ENCODE measurements around the gene MAT1A.

DNA sequence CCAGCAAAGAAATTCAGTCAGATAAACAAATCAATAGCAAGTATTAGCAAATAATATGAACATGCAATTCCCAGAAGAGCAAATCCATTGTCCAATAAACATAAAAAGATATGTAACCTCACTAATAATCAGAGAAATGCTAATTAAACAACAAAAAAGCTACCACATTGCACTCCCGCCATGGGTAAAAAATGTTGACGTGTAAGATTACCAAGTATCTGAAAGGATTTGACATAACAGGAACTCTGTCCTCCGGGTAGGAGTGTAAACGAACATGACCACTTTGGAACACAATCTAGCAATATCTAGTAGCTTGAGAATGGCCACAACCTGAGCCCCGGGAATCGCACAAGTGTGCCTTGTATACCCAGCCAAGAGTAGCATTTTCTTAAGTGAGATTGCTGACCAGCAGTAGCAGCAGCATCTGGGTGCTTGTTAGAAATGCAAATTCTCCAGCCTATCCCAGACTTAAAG lies 35.5 kb upstream of the MAT1A start:
- TF ChIP-seq EGR1 (IDR thresholded peaks at IDR 0.05) (no peak), EP300 (IDR thresholded peaks at IDR 0.05; ENCODE audit: borderline replicate concordance) (no peak), CEBPB (IDR thresholded peaks at IDR 0.05) (no peak), TEAD4 (IDR thresholded peaks at IDR 0.05) (no peak), NFIC (IDR thresholded peaks at IDR 0.05) (no peak), YY1 (IDR thresholded peaks at IDR 0.05; ENCODE audit: low read depth) (no peak), USF1 (IDR thresholded peaks at IDR 0.05) (no peak), CREB1 (IDR thresholded peaks at IDR 0.05; ENCODE audit: low read depth) (no peak), TAF1 (IDR thresholded peaks at IDR 0.05; ENCODE audit: low read depth) (no peak), RAD21 (IDR thresholded peaks at IDR 0.05; ENCODE audit: low read depth) (no peak), FOXM1 (IDR thresholded peaks at IDR 0.05; ENCODE audit: borderline replicate concordance, low read depth) (no peak), TCF12 (IDR thresholded peaks at IDR 0.05; ENCODE audit: low read depth) (no peak)
- TF ChIP-seq, protein P1, sequence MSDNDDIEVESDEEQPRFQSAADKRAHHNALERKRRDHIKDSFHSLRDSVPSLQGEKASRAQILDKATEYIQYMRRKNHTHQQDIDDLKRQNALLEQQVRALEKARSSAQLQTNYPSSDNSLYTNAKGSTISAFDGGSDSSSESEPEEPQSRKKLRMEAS (IDR thresholded peaks at IDR 0.05) = no peak
- TF ChIP-seq, protein P2, sequence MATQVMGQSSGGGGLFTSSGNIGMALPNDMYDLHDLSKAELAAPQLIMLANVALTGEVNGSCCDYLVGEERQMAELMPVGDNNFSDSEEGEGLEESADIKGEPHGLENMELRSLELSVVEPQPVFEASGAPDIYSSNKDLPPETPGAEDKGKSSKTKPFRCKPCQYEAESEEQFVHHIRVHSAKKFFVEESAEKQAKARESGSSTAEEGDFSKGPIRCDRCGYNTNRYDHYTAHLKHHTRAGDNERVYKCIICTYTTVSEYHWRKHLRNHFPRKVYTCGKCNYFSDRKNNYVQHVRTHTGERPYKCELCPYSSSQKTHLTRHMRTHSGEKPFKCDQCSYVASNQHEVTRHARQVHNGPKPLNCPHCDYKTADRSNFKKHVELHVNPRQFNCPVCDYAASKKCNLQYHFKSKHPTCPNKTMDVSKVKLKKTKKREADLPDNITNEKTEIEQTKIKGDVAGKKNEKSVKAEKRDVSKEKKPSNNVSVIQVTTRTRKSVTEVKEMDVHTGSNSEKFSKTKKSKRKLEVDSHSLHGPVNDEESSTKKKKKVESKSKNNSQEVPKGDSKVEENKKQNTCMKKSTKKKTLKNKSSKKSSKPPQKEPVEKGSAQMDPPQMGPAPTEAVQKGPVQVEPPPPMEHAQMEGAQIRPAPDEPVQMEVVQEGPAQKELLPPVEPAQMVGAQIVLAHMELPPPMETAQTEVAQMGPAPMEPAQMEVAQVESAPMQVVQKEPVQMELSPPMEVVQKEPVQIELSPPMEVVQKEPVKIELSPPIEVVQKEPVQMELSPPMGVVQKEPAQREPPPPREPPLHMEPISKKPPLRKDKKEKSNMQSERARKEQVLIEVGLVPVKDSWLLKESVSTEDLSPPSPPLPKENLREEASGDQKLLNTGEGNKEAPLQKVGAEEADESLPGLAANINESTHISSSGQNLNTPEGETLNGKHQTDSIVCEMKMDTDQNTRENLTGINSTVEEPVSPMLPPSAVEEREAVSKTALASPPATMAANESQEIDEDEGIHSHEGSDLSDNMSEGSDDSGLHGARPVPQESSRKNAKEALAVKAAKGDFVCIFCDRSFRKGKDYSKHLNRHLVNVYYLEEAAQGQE (IDR thresholded peaks at IDR 0.05; ENCODE audit: low read depth) = no peak
